Subcutaneous abdominal adipose tissue (tissue), 5 donors: ENCODE results near the gene FAM185A.

ENCODE experiments used
- H3K27ac ChIP-seq: one replicate; pipeline ENCODE4 v1.7.0; 2013; ENCODE audit warnings: low read depth, mild to moderate bottlenecking, inconsistent platforms, low read length, moderate library complexity
- H3K27me3 ChIP-seq, 5 donors: one replicate each; pipeline ENCODE4 v1.7.0; 2013; ENCODE audit warnings: low read length in 5 of 5, inconsistent platforms in 1 of 5; ENCODE audit not compliant: control insufficient read depth in 5 of 5, insufficient read depth in 4 of 5
- H3K36me3 ChIP-seq, 5 donors: one replicate each; pipeline ENCODE4 v1.7.0; 2013; ENCODE audit warnings: low read length in 5 of 5; ENCODE audit not compliant: control insufficient read depth in 5 of 5, insufficient read depth in 5 of 5
- H3K4me1 ChIP-seq, 5 donors: one replicate each; pipeline ENCODE4 v1.7.0; 2013; ENCODE audit warnings: low read length in 5 of 5, mild to moderate bottlenecking in 3 of 5, moderate library complexity in 1 of 5; ENCODE audit not compliant: control insufficient read depth in 5 of 5, insufficient read depth in 5 of 5
- H3K4me3 ChIP-seq, 5 donors: one replicate each; pipeline ENCODE4 v1.7.0; 2013; ENCODE audit warnings: low read length in 5 of 5, low read depth in 1 of 5
- H3K9ac ChIP-seq, 5 donors: one replicate each; pipeline ENCODE4 v1.7.0; 2013; ENCODE audit warnings: low read length in 5 of 5, mild to moderate bottlenecking in 4 of 5, moderate library complexity in 3 of 5
- H3K9me3 ChIP-seq, 5 donors: one replicate each; pipeline ENCODE4 v1.7.0; 2013; ENCODE audit warnings: low read length in 5 of 5; ENCODE audit not compliant: control insufficient read depth in 5 of 5
- donor health status: healthy.
- donor health status: healthy.
- donor health status: healthy.
- donor health status: healthy.
- donor health status: healthy.

The FAM185A gene

DNA sequence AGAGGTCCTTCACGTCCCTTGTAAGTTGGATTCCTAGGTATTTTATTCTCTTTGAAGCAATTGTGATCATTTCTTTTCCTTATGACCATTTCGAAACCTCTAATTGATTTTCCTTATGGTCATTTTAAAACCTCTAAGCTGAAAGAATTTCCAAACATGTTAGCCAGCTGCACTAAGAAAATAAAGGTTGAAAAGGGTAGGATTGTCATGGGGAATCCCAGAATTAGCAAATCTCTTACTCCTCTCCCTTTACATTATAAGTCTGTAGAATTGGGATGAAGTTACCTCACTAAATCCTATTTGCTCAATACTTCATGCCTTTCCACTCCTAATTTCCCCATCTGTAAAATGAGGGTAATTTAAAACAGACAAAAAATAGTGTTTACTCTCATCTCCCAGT lies 79.5 kb downstream of the FAM185A start:
- no peaks in the 10 kb centered on the region for H3K4me1 ChIP-seq
- H3K36me3 ChIP-seq = peaks cover 3 to 22% (median 10%) of the 10 kb centered on the region in 5 donors
- no peak overlapping the region for H3K9ac ChIP-seq
- H3K27ac ChIP-seq = no peak overlapping the region
- H3K27me3 ChIP-seq = no peaks in the 10 kb centered on the region
- H3K4me3 ChIP-seq = no peak overlapping the region
- H3K9me3 ChIP-seq = no peaks in the 10 kb centered on the region

DNA sequence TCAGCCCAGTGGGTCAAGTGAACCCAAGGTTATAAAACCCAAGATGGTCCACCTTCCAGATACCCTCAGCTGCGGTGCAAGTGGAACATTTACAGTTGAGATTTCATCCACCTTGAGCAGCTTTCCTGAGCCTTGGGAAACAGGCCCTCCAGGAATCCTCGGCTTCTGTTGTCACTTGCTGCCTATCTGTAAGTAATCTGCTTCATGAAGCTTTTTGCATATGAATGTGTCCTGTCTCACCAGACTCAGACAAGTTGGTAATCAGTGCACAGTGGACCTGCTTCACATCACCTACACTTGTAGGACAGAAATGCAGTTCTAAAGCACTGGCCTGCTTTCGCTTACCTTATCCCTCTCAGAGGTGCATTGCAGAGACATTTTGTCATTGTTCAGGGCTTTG lies 80.3 kb downstream of the FAM185A start:
- no peak overlapping the region for H3K9ac ChIP-seq
- no peaks in the 10 kb centered on the region for H3K4me1 ChIP-seq
- no peak overlapping the region for H3K4me3 ChIP-seq
- H3K27ac ChIP-seq = no peak overlapping the region
- peaks cover 3 to 22% (median 10%) of the 10 kb centered on the region in 5 donors for H3K36me3 ChIP-seq
- no peaks in the 10 kb centered on the region for H3K9me3 ChIP-seq
- no peaks in the 10 kb centered on the region for H3K27me3 ChIP-seq

DNA sequence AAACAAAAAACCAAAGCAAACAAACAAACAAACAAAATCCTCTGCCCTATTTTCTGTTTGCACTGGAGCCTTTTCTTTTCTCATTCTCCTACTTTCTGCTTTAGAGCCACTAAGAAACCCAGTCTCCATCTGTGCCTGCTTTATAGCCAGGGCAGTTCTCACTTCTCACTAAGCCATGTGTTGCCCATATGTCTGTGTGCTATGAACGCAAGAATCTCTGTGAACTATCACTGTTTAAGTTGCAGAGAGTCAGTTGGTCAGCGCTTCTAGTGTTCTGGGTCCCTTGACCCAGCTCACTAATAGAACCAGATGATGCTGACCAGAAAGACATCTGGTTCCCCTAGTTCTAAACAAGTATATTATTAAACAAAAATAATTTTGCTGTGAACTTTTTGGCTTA lies 81.4 kb downstream of the FAM185A start:
- Histone ChIP-seq H3K27ac (no peak overlapping the region), H3K36me3 (peaks cover 3 to 24% (median 10%) of the 10 kb centered on the region in 5 donors)

DNA sequence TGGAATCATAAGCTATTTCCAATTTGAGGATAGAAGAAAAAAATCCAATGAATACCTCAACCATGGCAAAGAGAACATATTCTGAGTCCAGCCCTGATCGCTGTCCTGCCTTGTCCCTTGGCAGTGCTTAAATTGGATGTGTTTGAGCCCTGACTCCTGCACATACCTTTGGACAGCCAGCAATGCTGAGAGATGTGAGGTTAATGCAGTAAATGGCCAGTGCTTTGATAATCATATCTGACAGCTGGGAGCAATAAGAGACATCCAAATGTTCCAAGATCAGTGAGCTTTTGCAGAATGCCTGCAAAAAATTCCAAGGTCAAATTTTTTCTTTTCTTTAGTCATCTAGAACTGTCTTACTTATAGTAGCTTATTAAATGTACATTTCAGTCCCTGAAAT lies 83.9 kb downstream of the FAM185A start:
- Histone ChIP-seq H3K36me3 (peaks cover 3 to 20% (median 9%) of the 10 kb centered on the region in 5 donors), H3K27me3 (no peaks in the 10 kb centered on the region), H3K9ac (no peak overlapping the region), H3K9me3 (no peaks in the 10 kb centered on the region), H3K4me3 (no peak overlapping the region), H3K4me1 (peaks cover 0 to 9% (median 0%) of the 10 kb centered on the region in 5 donors), H3K27ac (no peak overlapping the region)

More for the DNA sequence above, 81.4 kb downstream of the FAM185A start:
- Histone ChIP-seq H3K4me1 (no peaks in the 10 kb centered on the region), H3K27me3 (no peaks in the 10 kb centered on the region), H3K9me3 (no peaks in the 10 kb centered on the region), H3K4me3 (no peak overlapping the region), H3K9ac (no peak overlapping the region)

DNA sequence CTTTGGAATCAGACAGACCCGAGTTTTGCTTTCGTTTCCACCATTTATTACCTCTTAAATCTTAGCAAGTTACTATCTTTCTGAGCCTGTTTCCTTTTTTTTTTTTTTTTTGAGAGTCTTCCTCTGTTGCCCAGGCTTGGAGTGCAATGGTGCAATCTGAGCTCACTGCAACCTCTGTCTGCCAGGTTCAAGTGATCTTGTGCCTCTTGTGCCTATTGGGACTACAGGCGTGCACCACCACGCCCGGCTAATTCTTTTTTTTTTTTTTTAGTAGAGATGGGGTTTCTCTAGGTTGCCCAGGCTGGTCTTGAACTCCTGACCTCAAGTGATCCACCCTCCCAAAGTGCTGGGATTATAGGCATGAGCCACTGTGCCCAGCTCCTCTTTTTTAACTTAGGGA lies 84.5 kb downstream of the FAM185A start:
- Histone ChIP-seq H3K9ac (no peak overlapping the region), H3K27me3 (no peaks in the 10 kb centered on the region), H3K36me3 (peaks cover 3 to 20% (median 9%) of the 10 kb centered on the region in 5 donors), H3K27ac (no peak overlapping the region), H3K4me1 (peaks cover 0 to 9% (median 0%) of the 10 kb centered on the region in 5 donors), H3K4me3 (no peak overlapping the region), H3K9me3 (no peaks in the 10 kb centered on the region)

DNA sequence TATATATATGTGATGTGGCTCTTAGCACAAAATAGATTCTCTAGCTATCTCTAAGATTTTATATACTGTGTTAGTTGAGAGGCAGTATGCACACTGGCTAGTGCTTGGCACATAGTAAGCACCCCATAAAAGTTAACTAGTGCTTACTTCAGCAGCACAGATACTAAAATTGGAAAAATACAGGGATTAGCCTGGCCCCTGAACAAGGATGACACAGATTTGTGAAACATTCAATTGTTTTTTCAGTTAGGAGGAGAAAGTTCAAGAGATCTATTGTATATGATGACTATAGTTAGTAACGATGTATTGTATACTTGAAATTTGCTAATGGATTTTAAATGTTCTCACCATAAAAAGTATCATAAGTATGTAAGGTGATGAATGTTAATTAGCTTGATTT lies 85.7 kb downstream of the FAM185A start:
- H3K4me1 ChIP-seq = peaks cover 0 to 9% (median 0%) of the 10 kb centered on the region in 5 donors
- H3K9me3 ChIP-seq = no peaks in the 10 kb centered on the region
- no peak overlapping the region for H3K27ac ChIP-seq
- H3K4me3 ChIP-seq = no peak overlapping the region
- H3K27me3 ChIP-seq = no peaks in the 10 kb centered on the region
- peaks cover 0 to 12% (median under 1%) of the 10 kb centered on the region in 5 donors for H3K36me3 ChIP-seq
- no peak overlapping the region for H3K9ac ChIP-seq

DNA sequence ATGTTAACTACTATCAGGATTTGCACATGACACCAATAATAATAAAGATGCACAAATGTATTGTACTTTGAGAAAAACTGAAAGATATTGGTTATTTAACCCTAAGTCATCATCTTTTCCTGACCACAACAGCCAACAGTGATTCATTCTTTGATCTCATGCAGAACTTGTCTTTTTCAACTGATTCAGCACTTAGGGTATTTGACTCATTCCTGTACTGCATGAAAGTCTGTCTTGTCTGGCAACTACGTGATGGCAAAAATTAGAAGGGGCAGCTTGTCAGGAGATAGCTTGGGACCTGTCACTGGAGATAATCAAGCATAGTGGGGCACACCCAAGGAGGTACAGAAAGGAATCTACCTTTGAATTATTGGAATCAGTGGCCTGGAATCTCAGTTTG lies 86.2 kb downstream of the FAM185A start:
- no peak overlapping the region for H3K27ac ChIP-seq
- peaks cover 0 to 6% (median 0%) of the 10 kb centered on the region in 5 donors for H3K36me3 ChIP-seq
- H3K27me3 ChIP-seq = no peaks in the 10 kb centered on the region
- H3K9me3 ChIP-seq = no peaks in the 10 kb centered on the region
- H3K9ac ChIP-seq = no peak overlapping the region
- no peak overlapping the region for H3K4me3 ChIP-seq
- peaks cover 0 to 9% (median 0%) of the 10 kb centered on the region in 5 donors for H3K4me1 ChIP-seq

DNA sequence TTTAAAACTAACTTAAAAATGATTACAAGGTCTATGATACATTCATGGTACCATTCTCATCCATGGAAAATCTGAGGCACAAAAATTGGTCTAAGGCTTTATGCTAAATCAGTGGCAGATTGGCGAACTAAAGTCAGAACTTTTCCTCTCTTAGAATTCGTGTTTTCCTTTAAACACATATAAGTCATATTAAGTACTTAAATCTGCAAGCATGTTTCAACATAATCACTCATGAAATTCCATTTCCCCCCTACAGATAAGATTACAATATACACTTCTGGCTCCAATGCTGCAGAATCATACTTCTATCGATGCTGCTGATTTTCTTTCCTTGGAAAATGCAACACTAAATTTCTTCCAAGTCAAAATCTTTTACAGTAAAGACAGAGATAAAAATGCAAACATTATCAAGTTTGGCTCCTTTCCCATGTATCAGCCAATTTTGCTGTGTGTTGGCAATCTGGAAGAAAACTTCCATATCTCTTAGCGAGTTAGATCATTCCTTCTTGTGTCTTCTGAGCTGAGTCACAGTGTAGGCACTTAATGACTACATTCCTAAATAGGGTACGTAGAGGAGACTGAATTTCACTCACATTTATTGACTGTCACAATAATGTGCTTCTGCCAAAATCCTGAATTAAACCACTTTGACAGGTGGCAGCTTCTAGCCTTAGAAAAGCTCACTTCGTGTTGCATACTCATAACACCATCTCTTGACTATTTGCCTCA lies 87.6 kb downstream of the FAM185A start:
- H3K27ac ChIP-seq = no peak overlapping the region
- H3K4me3 ChIP-seq = no peak overlapping the region
- no peak overlapping the region for H3K9ac ChIP-seq
- H3K9me3 ChIP-seq = no peaks in the 10 kb centered on the region
- H3K27me3 ChIP-seq = no peaks in the 10 kb centered on the region
- H3K36me3 ChIP-seq = peaks cover 0 to 3% (median 0%) of the 10 kb centered on the region in 5 donors
- peaks cover 0 to 9% (median 0%) of the 10 kb centered on the region in 5 donors for H3K4me1 ChIP-seq

DNA sequence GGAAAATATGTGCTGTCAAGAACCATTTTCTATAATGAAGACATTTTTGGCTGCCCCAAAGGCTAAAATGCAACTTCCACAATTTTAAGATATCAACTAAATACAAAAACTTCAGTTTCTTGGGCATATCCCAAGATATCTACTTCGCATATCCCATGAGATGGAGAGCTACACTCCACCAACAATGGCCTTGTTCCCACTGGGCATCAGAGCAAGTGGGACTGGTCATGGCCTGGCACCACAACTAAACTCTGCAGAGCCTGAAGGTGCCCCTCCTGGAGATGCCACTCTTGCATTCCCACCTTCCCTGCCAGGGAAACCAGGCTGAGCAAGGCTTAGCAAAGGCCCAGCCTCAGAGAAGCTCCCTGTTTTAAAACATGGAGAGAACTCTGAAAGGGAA lies 88.2 kb downstream of the FAM185A start:
- no peak overlapping the region for H3K9ac ChIP-seq
- H3K4me3 ChIP-seq = no peak overlapping the region
- H3K9me3 ChIP-seq = no peaks in the 10 kb centered on the region
- H3K27ac ChIP-seq = no peak overlapping the region
- H3K4me1 ChIP-seq = peaks cover 0 to 9% (median 0%) of the 10 kb centered on the region in 5 donors
- H3K36me3 ChIP-seq = peaks cover 0 to 3% (median 0%) of the 10 kb centered on the region in 5 donors
- H3K27me3 ChIP-seq = no peaks in the 10 kb centered on the region

DNA sequence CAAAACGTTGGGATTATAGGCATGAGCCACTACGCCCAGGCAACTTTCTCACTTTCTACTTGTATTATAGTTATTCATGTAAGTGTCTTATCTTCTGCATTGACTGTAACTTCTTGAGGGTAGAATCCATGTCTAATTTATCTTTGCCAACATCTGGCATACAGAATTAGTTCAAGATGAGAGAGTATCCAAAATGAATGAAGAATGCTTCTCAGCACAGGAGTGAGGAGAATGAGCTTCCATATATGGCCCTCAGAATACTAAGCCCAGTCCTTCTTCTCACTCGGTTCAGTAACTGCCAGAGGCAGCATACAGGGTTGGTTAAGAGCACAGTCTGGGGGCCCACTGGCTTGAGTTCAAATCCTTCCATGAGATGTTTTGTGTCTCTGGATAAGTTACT lies 89.0 kb downstream of the FAM185A start:
- Histone ChIP-seq H3K4me1 (peaks cover 0 to 9% (median 0%) of the 10 kb centered on the region in 5 donors), H3K9me3 (no peaks in the 10 kb centered on the region), H3K4me3 (no peak overlapping the region), H3K36me3 (peaks cover 0 to 3% (median 0%) of the 10 kb centered on the region in 5 donors), H3K27ac (no peak overlapping the region), H3K9ac (no peak overlapping the region), H3K27me3 (no peaks in the 10 kb centered on the region)
